ENCODE results near the gene FOXO1. TPM values are rescaled to one million over a fixed set of nuclear protein-coding genes. Genes with fewer than 3 reads are reported as not detected.
A peak's percentile ranks its signal among the peaks of the same experiment; 100 is the strongest.

Gene FOXO1
- total and polyA plus RNA-seq, 2 of the 13 experiments (the other 11 are each of a cell fraction or from before 2014, with no cell fraction given) = 8.1 to 13.1 TPM

DNA sequence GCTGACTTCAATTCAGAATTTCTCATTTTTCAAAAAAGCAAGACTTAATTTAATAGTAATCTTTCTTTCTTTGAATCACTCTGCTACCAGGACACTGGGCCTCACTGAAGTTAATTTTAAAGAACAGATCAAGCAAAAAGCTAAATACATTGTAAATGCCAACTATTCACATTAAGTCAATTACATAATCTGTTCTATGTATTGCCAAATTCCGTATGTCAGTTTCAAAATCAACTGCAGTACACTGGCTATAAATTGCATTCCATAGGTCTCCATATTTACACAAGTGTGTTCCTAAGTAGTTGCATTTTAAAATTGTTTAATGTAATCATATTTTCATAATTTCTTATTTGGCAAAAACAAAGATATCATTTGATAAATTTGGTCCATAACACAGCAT, 10.1 kb downstream of the FOXO1 start:
- Histone ChIP-seq H3K4me3 (replicated peaks in 1 of 3; ENCODE audit: insufficient read depth in 1 of 3, low read depth in 2 of 3, low read length in 3 of 3) (no peak overlapping the region), H3K9me3 (ENCODE audit: low read length) (no peaks in the 10 kb centered on the region), H3K4me1 (ENCODE audit: insufficient read depth, low read length) (peaks cover 56% of the 10 kb centered on the region), H3K9ac (ENCODE audit: insufficient read depth, low read depth, low read length) (no peak overlapping the region), H3K4me2 (ENCODE audit: low read depth, low read length) (no peak overlapping the region), H3K79me2 (ENCODE audit: insufficient read depth, low read length) (peaks cover 96% of the 10 kb centered on the region), H4K20me1 (ENCODE audit: insufficient read depth, low read length) (peaks cover 79% of the 10 kb centered on the region), H3K27ac (ENCODE audit: extremely low read length, insufficient read depth, low read length) (no peak overlapping the region), H3K27me3 (ENCODE audit: control insufficient read depth in 1 of 2, insufficient read depth in 2 of 2, low read length in 2 of 2) (no peaks in the 10 kb centered on the region), H2AFZ (ENCODE audit: low read length) (no peak overlapping the region), H3K36me3 (replicated peaks in 1 of 2; ENCODE audit: control insufficient read depth in 1 of 2, insufficient read depth in 2 of 2, low read length in 2 of 2) (no peaks in the 10 kb centered on the region; a peak in 1 of 5 replicates)
- ATAC-seq (no peak), DNase-seq (ENCODE audit: low spot score) (no peak), FAIRE-seq (no peak)
- in situ Hi-C loops (cut with HindIII; ENCODE audit: extremely low pct_ligation_motif_present, low pct_unique_long_range_greater_than_20kb) (no loop called here), intact Hi-C loops (cut with micrococcal nuclease; ENCODE audit: unreplicated experiment) (no loop called here)
- CTCF ChIA-PET (ENCODE audit: low intra/inter-chr PET ratio, low total read pairs) = no interaction called here
- POLR2A ChIA-PET = no interaction called here
- no TSS peak for BruUV-seq (replicated peaks)
- WGBS (ENCODE audit: low lambda C conversion rate) = 91% methylated on average over 1 of the region's 1 CpG
- TF ChIP-seq CEBPB (IDR thresholded peaks at IDR 0.05; ENCODE audit: borderline replicate concordance, low read depth, low read length) (peak; percentile 66; the same call in 1 of the 2 replicates), SAP130 (CRISPR knock-in tag; IDR thresholded peaks at IDR 0.05; ENCODE audit: low read depth) (no peak), ZNF232 (CRISPR knock-in tag; IDR thresholded peaks at IDR 0.05; ENCODE audit: borderline replicate concordance) (no peak), THYN1 (CRISPR knock-in tag; IDR thresholded peaks at IDR 0.05; ENCODE audit: borderline replicate concordance, low read depth) (no peak), NR3C1 (CRISPR knock-in tag; IDR thresholded peaks at IDR 0.05) (no peak), NFATC3 (CRISPR knock-in tag; IDR thresholded peaks at IDR 0.05) (no peak), CEBPG (CRISPR knock-in tag; IDR thresholded peaks at IDR 0.05) (peak; percentile 50; the same call in 1 of the 2 replicates)

DNA sequence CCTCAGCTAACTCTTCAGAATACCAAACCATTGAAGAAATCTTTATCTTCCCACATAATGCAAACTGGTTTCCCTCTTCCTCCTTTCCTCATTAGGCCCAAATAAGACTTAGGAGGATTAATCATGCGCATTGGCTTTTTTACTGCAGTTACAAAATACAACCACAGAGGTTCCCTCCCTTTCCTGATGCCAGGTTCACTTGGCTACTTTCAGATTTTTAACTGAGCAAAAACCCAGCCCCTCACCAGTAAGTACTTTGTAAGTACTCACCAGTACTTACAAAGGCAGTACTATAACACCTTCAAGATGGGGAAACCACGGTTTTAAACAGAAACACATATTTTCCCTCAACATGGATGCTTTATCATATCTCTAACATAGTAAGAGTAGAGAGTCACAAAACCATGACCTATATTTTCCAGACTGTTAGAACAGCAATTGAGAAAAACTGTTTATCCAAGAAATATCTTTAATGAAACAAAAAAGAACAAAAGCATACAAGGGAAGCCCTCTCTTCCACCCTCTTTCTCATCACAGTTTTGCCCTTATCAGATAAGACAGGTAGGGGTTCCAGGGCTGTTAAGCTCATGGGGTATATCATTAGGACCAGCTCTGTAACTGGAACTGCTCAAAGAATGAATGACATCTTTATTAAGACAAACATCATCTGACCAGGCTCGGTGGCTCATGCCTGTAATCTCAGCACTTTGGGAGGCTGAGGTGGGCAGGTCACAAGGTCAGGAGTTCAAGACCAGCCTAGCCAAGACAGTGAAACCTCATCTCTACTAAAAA, 12.7 kb downstream of the FOXO1 start:
- peaks cover 56% of the 10 kb centered on the region for H3K4me1 ChIP-seq (ENCODE audit: insufficient read depth, low read length)
- H2AFZ ChIP-seq (ENCODE audit: low read length) = no peak overlapping the region
- H3K27me3 ChIP-seq (ENCODE audit: control insufficient read depth in 1 of 2, insufficient read depth in 2 of 2, low read length in 2 of 2) = no peaks in the 10 kb centered on the region
- in situ Hi-C loops (cut with HindIII; ENCODE audit: extremely low pct_ligation_motif_present, low pct_unique_long_range_greater_than_20kb) (no loop called here), intact Hi-C loops (cut with micrococcal nuclease; ENCODE audit: unreplicated experiment) (no loop called here)
- H4K20me1 ChIP-seq (ENCODE audit: insufficient read depth, low read length) = peaks cover 82% of the 10 kb centered on the region
- H3K9ac ChIP-seq (ENCODE audit: insufficient read depth, low read depth, low read length) = no peak overlapping the region
- peaks cover 96% of the 10 kb centered on the region for H3K79me2 ChIP-seq (ENCODE audit: insufficient read depth, low read length)
- H3K27ac ChIP-seq (ENCODE audit: extremely low read length, insufficient read depth, low read length) = no peak overlapping the region
- no peak for DNase-seq (ENCODE audit: low spot score)
- H3K4me2 ChIP-seq (ENCODE audit: low read depth, low read length) = no peak overlapping the region
- H3K9me3 ChIP-seq (ENCODE audit: low read length) = no peaks in the 10 kb centered on the region
- ChIA-PET POLR2A (no interaction called here), CTCF (ENCODE audit: low intra/inter-chr PET ratio, low total read pairs) (no interaction called here)
- no peak overlapping the region for H3K4me3 ChIP-seq (replicated peaks in 1 of 3; ENCODE audit: insufficient read depth in 1 of 3, low read depth in 2 of 3, low read length in 3 of 3)
- ATAC-seq = no peak
- BruUV-seq (replicated peaks) = no TSS peak
- no peaks in the 10 kb centered on the region for H3K36me3 ChIP-seq (replicated peaks in 1 of 2; ENCODE audit: control insufficient read depth in 1 of 2, insufficient read depth in 2 of 2, low read length in 2 of 2)
- FAIRE-seq = no peak
- 80% methylated on average over 3 of the region's 3 CpGs for WGBS (ENCODE audit: low lambda C conversion rate)
- TF ChIP-seq ZNF567 (CRISPR knock-in tag; IDR thresholded peaks at IDR 0.05; ENCODE audit: borderline replicate concordance) = no peak
- TF ChIP-seq NAIF1 (CRISPR knock-in tag; IDR thresholded peaks at IDR 0.05; ENCODE audit: borderline replicate concordance) = no peak
- TF ChIP-seq, protein P1, sequence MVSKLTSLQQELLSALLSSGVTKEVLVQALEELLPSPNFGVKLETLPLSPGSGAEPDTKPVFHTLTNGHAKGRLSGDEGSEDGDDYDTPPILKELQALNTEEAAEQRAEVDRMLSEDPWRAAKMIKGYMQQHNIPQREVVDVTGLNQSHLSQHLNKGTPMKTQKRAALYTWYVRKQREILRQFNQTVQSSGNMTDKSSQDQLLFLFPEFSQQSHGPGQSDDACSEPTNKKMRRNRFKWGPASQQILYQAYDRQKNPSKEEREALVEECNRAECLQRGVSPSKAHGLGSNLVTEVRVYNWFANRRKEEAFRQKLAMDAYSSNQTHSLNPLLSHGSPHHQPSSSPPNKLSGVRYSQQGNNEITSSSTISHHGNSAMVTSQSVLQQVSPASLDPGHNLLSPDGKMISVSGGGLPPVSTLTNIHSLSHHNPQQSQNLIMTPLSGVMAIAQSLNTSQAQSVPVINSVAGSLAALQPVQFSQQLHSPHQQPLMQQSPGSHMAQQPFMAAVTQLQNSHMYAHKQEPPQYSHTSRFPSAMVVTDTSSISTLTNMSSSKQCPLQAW (CRISPR knock-in tag; IDR thresholded peaks at IDR 0.05) = no peak
- no peak for TF ChIP-seq SSRP1 (CRISPR knock-in tag; IDR thresholded peaks at IDR 0.05)
- no peak for TF ChIP-seq RFXANK (CRISPR knock-in tag; IDR thresholded peaks at IDR 0.05)
- no peak for TF ChIP-seq ZNF3 (CRISPR knock-in tag; IDR thresholded peaks at IDR 0.05)
- TF ChIP-seq, protein P2, sequence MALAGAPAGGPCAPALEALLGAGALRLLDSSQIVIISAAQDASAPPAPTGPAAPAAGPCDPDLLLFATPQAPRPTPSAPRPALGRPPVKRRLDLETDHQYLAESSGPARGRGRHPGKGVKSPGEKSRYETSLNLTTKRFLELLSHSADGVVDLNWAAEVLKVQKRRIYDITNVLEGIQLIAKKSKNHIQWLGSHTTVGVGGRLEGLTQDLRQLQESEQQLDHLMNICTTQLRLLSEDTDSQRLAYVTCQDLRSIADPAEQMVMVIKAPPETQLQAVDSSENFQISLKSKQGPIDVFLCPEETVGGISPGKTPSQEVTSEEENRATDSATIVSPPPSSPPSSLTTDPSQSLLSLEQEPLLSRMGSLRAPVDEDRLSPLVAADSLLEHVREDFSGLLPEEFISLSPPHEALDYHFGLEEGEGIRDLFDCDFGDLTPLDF (CRISPR knock-in tag; IDR thresholded peaks at IDR 0.05) = no peak
- no peak for TF ChIP-seq NBN (conservative IDR thresholded peaks at IDR 0.05)
- TF ChIP-seq PCBP1 (IDR thresholded peaks at IDR 0.05; ENCODE audit: borderline replicate concordance, low read depth, low read length) = no peak
- TF ChIP-seq NFRKB (IDR thresholded peaks at IDR 0.05) = no peak
- no peak for TF ChIP-seq ZNF678 (CRISPR knock-in tag; IDR thresholded peaks at IDR 0.05)
